IPS-18c (cell line): ENCODE data around the gene FOSL2.

Source experiments
- H3K4me3 ChIP-seq: 2 replicates; pipeline ENCODE4 v1.7.0; 2013; ENCODE audit warnings: low read depth, mild to moderate bottlenecking, low read length, moderate library complexity; ENCODE audit not compliant: insufficient read depth
- H3K9me3 ChIP-seq: one replicate; pipeline ENCODE4 v1.6.1; 2013; ENCODE audit warnings: mild to moderate bottlenecking, low read length, moderate library complexity; ENCODE audit not compliant: control insufficient read depth, insufficient read depth

Gene FOSL2

DNA sequence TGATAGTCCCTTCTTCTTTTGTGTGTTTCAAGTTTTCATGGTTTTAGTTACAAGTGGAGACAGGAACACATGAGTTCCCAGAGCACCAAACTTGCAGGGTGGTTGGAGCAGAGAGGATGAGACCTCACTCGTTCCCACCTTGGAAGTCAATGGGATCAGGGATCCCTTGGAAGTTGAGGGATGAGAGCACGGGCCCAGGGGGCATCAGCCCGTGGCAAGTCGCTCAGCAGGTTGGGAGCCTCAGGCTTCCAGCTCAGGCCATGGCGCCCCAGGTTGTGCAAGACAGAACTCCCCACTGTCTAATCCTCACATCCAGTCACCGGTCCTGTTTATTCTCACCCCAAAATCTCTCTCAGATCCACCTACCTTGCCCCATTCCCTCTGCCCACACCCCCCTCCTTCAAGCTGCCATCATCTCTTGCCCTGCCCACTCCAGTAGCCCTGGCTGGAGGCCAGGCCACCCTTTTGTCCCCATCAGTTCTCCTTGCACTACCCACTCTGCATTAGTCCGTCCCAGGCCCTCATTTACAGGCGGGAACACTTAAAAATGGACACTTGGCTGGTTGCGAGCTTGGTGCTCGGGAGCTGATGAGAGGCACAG, 37.6 kb upstream of the FOSL2 start:
- Histone ChIP-seq H3K4me3 (no peak overlapping the region), H3K9me3 (no peaks in the 10 kb centered on the region)

GRCh38 chr2:28355521-28356094, 37.0 kb upstream of the FOSL2 start:
- Histone ChIP-seq H3K4me3 (no peak overlapping the region), H3K9me3 (no peaks in the 10 kb centered on the region)

DNA sequence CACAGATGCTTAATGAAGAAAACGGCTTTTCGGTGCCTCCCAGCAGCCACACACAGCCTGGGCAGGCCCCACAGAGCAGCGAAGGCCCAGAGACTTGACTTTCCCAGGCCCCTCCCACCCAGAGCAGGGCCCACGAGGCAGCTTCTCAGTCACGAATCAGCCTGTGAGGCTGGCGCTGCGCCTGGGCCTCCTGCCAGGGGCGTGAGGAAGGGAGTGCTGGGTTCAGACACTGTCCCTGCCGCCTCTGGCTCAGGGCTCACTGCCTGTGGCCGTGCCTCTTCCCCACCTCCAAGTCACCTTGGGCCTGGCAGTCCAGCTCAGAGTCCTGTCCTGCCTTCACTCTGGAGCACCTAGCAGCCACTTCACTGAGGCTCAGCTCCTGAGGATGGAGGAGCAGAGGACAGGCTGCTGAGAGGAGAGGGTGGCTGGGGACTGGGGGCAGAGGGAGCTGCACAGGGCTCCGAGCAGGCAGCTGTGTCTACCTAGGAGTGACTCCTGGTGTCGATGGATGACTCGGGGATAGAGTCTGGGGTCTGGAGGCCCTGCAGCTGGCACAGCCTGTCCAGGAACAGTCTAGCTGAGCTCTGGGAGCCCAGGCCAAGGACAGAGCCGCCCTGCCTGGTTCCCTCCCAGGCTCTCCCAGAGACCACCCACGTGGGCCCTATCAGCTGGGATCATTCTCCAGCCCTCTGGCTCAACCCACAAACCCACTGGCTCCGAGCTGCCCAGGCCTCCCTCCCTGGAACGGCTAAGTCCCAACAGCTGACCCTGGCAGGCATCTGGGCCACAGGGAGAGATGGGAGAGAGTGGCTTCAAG, 36.4 kb upstream of the FOSL2 start:
- Histone ChIP-seq H3K9me3 (no peaks in the 10 kb centered on the region), H3K4me3 (no peak overlapping the region)

GRCh38 chr2:28357055-28357454, 35.6 kb upstream of the FOSL2 start:
- Histone ChIP-seq H3K4me3 (no peak overlapping the region), H3K9me3 (no peaks in the 10 kb centered on the region)

DNA sequence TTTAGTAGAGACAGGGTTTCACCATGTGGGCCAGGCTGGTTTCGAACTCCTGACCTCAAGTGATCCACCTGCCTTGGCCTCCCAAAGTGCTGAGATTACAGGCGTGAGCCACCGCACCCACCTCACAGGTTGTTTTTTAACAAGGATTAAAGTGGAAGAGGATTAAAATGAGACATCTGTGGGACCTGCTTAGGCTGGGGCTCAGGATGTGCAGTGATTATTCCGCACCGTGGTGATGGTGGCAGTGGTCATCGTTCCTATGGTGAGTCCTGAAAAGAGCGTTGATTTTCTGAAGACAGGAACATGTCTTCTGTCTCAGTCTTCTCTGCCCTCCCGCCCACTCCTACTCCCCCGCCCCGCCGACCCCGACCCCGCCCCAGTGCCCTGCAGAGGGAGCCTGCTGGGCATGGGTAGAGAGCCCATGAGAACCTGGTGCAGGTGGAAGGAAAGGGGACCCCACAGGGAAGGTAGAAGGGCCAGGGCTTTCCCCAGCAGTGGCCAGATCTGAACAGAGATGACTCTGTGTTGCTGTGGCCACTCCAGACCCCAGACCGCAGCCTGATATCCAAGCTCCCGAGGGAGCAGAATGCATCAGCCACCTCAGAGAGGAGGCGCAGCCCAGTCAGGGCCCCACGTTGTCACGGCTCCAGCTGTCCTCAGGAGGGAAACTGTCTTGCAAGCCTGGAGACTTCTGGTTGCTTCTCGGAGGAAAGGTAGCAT, 34.5 kb upstream of the FOSL2 start:
- no peak overlapping the region for H3K4me3 ChIP-seq
- H3K9me3 ChIP-seq, result no peaks in the 10 kb centered on the region

DNA sequence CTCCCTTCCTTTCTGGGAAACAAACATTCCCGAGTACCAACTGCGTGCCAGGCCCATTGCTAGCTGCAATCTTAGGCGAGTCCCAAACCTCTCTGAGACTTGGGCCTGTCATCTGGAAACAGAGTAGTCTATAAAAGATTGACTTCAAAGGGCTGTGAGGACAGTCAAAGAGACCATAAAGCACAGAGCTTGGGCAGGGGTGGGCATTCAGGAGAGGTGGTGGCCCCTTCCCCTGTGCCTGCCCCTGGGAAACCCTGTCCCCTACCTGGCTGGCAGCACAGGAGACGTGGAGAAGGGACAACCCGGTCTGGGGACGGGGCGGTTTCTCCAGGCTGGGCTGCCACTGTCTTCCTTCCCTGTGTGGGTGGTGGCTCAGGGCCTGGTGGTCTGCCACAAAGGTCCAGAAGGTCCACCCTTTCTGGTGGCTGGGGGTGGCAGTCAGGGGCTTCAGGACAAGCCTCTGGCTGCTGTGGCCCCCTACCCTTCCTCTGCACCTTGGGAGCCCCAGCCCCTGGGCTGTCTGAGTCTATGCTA, 33.9 kb upstream of the FOSL2 start:
- H3K4me3 ChIP-seq, result no peak overlapping the region

GRCh38 chr2:28359222-28360057, 33.2 kb upstream of the FOSL2 start:
- Histone ChIP-seq H3K9me3 (no peaks in the 10 kb centered on the region), H3K4me3 (no peak overlapping the region)

More for the DNA sequence above, 33.9 kb upstream of the FOSL2 start:
- no peaks in the 10 kb centered on the region for H3K9me3 ChIP-seq

- H3K4me3 ChIP-seq, result no peak overlapping the region
- H3K9me3 ChIP-seq, result no peaks in the 10 kb centered on the region
Measured at GRCh38 chr2:28360058-28360717, 32.5 kb upstream of the FOSL2 start.

- Histone ChIP-seq H3K9me3 (no peaks in the 10 kb centered on the region), H3K4me3 (no peak overlapping the region)
Measured at GRCh38 chr2:28360718-28361293, 31.9 kb upstream of the FOSL2 start.

DNA sequence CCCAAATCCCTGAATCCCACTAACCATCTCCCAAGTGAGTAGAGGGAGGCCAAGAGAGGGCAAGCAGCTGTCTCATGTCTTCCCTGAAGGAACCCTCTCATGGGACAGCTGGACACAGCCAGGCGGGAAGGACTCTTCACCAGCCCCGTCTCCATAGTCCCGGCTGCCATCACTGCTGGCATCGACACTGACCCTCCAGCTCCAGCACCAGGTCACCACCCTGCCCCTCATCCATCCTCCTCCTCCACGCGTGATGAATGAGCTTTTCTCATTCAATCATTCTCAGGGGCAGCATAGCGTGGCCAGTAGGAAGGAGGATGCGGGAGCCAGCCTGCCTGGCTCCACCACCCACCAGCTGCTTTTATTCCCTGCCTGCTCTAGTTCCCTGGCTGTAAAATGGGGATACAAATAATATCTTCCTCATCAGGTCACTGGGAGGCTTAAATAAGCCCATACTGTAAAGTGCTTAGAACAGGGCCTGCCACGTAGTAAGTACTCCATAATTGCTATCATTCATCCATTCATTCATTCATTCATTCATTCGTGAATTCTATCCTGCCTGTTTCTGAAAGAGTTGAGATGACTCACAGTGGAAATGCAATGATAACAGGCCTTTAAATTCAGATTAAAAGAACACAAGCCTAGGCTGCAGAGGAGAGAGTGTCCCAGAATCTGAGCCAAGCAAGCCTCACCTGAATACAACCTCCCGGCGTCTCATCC, 30.5 kb upstream of the FOSL2 start:
- H3K9me3 ChIP-seq, result no peaks in the 10 kb centered on the region

GRCh38 chr2:28362991-28363521, 29.6 kb upstream of the FOSL2 start:
- H3K4me3 ChIP-seq, result no peak overlapping the region
- no peaks in the 10 kb centered on the region for H3K9me3 ChIP-seq

More for the DNA sequence above, 30.5 kb upstream of the FOSL2 start:
- no peak overlapping the region for H3K4me3 ChIP-seq

DNA sequence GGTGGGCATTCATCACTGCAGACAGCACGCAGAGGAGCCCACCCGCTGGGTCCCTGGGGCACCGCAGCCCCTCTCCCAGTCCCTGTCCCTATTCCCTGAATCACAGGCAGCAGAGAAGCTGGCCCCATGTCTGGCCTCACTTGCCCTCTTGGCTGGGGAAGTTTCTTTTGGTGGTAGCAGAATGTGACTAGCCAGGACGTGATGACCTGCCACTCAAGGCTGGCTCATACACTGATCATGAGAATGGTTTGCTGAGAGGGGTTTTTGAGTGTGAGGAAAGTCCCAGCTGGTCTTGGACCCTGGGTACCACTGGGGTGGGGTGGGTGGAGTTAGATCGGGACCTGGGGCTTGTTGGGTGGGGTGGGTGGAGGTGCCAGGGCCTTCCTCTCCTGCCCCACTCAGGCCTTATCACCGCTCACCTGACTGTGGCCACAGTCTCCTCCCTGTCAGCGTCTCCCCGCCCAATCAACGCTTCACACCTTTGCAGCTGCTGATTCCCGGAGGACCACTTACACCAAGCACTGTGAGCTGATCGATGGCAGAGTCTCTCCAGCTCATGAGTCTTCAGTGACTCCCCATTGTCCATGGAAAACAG, 28.9 kb upstream of the FOSL2 start:
- Histone ChIP-seq H3K4me3 (no peak overlapping the region), H3K9me3 (no peaks in the 10 kb centered on the region)

- no peaks in the 10 kb centered on the region for H3K9me3 ChIP-seq
- no peak overlapping the region for H3K4me3 ChIP-seq
Measured at GRCh38 chr2:28364610-28365009, 28.0 kb upstream of the FOSL2 start.

DNA sequence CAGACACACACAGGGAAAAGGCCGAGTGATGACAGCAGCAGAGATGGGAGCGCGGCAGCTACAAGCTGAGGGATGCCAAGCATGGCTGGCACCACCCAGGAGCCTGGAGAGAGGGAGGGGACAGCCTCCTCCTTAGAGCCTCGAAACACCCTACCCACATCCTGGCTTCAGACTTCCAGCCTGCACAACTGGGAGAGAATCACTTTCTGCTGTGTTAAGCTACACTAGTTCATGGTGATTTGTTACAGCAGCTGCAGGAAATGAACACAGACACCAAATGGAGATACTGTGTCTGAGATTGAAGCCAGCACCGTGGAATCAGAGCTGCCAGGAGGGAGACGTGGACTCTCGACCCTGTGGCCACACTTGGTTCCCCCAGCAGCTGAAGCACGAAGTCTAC, 27.5 kb upstream of the FOSL2 start:
- Histone ChIP-seq H3K9me3 (no peaks in the 10 kb centered on the region), H3K4me3 (no peak overlapping the region)

- no peak overlapping the region for H3K4me3 ChIP-seq
- no peaks in the 10 kb centered on the region for H3K9me3 ChIP-seq
Measured at GRCh38 chr2:28366149-28366495, 26.5 kb upstream of the FOSL2 start.
